KMS-11 (cell line): ENCODE results near the gene NPL.

Experiments
- H2AFZ ChIP-seq: fragments of 200-600 bp; sonication (generic); 2 replicates; pipeline ENCODE4 v1.6.1; 2016; ENCODE audit warnings: antibody characterized with exemption, mixed run types, low read depth
- H3K27ac ChIP-seq: fragments of 200-600 bp; sonication (generic); 2 replicates; pipeline ENCODE4 v1.6.1; 2016; ENCODE audit warnings: mild to moderate bottlenecking, mixed run types
- H3K27me3 ChIP-seq: fragments of 200-600 bp; sonication (generic); 2 replicates; pipeline ENCODE4 v1.6.1; 2017; ENCODE audit warnings: mild to moderate bottlenecking, low read depth, mixed run types, moderate library complexity; ENCODE audit not compliant: insufficient read depth
- H3K36me3 ChIP-seq: fragments of 200-600 bp; sonication (generic); 2 replicates; pipeline ENCODE4 v1.6.1; 2017; ENCODE audit warnings: mild to moderate bottlenecking, mixed run types; ENCODE audit not compliant: insufficient read depth
- H3K4me1 ChIP-seq: fragments of 200-600 bp; sonication (generic); 2 replicates; pipeline ENCODE4 v1.6.1; 2016; ENCODE audit warnings: mild to moderate bottlenecking, low read depth, mixed run types; ENCODE audit not compliant: poor library complexity, severe bottlenecking
- H3K4me2 ChIP-seq: fragments of 200-600 bp; sonication (generic); 2 replicates; pipeline ENCODE4 v1.7.0; 2016; ENCODE audit warnings: mild to moderate bottlenecking, mixed run types
- H3K4me3 ChIP-seq: fragments of 200-600 bp; sonication (generic); IDR thresholded peaks from 2 replicates; pipeline ENCODE4 v1.6.1; 2017; ENCODE audit warnings: low read depth, low read length, mixed read lengths; ENCODE audit not compliant: insufficient read depth
- H3K79me2 ChIP-seq: fragments of 200-600 bp; sonication (generic); 2 replicates; pipeline ENCODE4 v1.6.1; 2016; ENCODE audit warnings: low read depth, mixed run types; ENCODE audit not compliant: insufficient read depth
- H3K9ac ChIP-seq: fragments of 200-600 bp; sonication (generic); 2 replicates; pipeline ENCODE4 v1.6.1; 2016; ENCODE audit warnings: mild to moderate bottlenecking, mixed run types
- H4K20me1 ChIP-seq: fragments of 200-600 bp; sonication (generic); 2 replicates; pipeline ENCODE4 v1.6.1; 2016; ENCODE audit warnings: mild to moderate bottlenecking, mixed run types; ENCODE audit not compliant: insufficient read depth
- TF ChIP-seq, protein P1 (sequence below): fragments of 200-600 bp; sonication (generic); conservative IDR thresholded peaks from 2 replicates; pipeline ENCODE4 v1.6.1; 2017; ENCODE audit warnings: low read depth, mild to moderate bottlenecking, antibody characterized with exemption, low read length, moderate library complexity, mixed read lengths

NPL gene

DNA sequence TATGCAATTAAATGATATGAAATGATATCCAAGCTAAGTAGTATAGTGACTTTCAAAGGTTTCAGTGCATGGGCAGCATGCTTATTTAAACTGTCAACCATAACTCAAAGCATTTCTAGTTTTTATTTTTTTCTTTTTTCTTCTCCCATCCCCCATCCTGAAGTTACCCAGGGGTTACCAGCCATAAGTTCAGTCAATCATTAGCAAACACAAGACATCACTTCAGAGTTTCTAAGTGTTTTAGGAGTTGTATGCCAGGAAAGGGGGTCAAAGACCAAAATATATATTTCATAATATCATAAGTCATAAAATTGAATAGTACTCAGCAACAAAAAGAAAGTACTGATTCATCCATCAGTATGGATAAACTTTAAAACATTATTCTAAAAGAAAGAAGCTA, 78.3 kb downstream of the NPL start:
- Histone ChIP-seq H3K27ac (no peak overlapping the region), H3K9ac (no peak overlapping the region), H3K27me3 (no peaks in the 10 kb centered on the region), H3K4me1 (no peaks in the 10 kb centered on the region), H3K36me3 (peaks cover 31% of the 10 kb centered on the region; the same call in 1 of the 2 replicates), H2AFZ (no peak overlapping the region), H3K4me3 (no peak overlapping the region), H3K4me2 (no peak overlapping the region), H4K20me1 (no peaks in the 10 kb centered on the region; the same call in 1 of the 2 replicates), H3K79me2 (peaks cover under 1% of the 10 kb centered on the region; the same call in 1 of the 2 replicates)
- TF ChIP-seq, protein P1, sequence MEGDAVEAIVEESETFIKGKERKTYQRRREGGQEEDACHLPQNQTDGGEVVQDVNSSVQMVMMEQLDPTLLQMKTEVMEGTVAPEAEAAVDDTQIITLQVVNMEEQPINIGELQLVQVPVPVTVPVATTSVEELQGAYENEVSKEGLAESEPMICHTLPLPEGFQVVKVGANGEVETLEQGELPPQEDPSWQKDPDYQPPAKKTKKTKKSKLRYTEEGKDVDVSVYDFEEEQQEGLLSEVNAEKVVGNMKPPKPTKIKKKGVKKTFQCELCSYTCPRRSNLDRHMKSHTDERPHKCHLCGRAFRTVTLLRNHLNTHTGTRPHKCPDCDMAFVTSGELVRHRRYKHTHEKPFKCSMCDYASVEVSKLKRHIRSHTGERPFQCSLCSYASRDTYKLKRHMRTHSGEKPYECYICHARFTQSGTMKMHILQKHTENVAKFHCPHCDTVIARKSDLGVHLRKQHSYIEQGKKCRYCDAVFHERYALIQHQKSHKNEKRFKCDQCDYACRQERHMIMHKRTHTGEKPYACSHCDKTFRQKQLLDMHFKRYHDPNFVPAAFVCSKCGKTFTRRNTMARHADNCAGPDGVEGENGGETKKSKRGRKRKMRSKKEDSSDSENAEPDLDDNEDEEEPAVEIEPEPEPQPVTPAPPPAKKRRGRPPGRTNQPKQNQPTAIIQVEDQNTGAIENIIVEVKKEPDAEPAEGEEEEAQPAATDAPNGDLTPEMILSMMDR, result no peak

- H3K4me2 ChIP-seq, result no peak overlapping the region
- peak overlapping the region; percentile 6; the same call in 1 of the 2 replicates for H3K27ac ChIP-seq
- H3K36me3 ChIP-seq, result peaks cover 23% of the 10 kb centered on the region; the same call in 1 of the 2 replicates
These were observed 79.7 kb downstream of the NPL start for GRCh38 chr1:182869241-182869666.

DNA sequence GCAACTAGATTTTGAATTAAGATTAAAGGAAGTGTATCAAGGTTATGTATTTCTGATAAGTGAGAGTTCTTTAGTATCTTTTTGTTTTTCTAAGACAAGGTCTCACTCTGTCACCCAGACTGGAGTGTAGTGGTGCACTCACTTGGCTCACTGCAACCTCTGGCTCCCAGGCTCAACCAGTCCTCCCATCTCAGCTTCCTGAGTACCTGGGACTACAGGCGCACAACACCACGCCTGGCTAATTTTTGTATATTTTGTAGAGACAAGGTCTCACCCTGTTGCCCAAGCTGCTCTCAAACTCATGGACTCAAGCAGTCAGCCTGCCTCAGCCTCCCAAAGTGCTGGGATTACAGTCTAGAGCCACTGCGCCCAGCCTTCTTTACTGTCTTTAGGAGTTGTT, 83.3 kb downstream of the NPL start:
- Histone ChIP-seq H3K27ac (no peak overlapping the region), H3K27me3 (no peaks in the 10 kb centered on the region), H3K79me2 (no peaks in the 10 kb centered on the region; the same call in 1 of the 2 replicates), H4K20me1 (no peaks in the 10 kb centered on the region), H3K36me3 (peaks cover 29% of the 10 kb centered on the region; the same call in 1 of the 2 replicates), H3K4me2 (no peak overlapping the region), H2AFZ (no peak overlapping the region), H3K4me1 (no peaks in the 10 kb centered on the region), H3K9ac (no peak overlapping the region), H3K4me3 (no peak overlapping the region)
- TF ChIP-seq, protein P1, result no peak

More at GRCh38 chr1:182869241-182869666, 79.7 kb downstream of the NPL start:
- Histone ChIP-seq H3K27me3 (no peaks in the 10 kb centered on the region), H4K20me1 (no peaks in the 10 kb centered on the region; the same call in 1 of the 2 replicates), H3K4me1 (no peaks in the 10 kb centered on the region), H2AFZ (no peak overlapping the region), H3K4me3 (no peak overlapping the region), H3K9ac (no peak overlapping the region), H3K79me2 (no peaks in the 10 kb centered on the region; the same call in 1 of the 2 replicates)
- TF ChIP-seq, protein P1, result no peak

GRCh38 chr1:182875889-182876288, 86.3 kb downstream of the NPL start:
- no peak overlapping the region for H2AFZ ChIP-seq
- H3K9ac ChIP-seq, result no peak overlapping the region
- TF ChIP-seq, protein P1, result no peak
- no peak overlapping the region for H3K4me3 ChIP-seq
- no peaks in the 10 kb centered on the region for H3K4me1 ChIP-seq
- no peaks in the 10 kb centered on the region for H4K20me1 ChIP-seq
- no peak overlapping the region for H3K4me2 ChIP-seq
- no peak overlapping the region for H3K27ac ChIP-seq
- peaks cover 50% of the 10 kb centered on the region; the same call in 1 of the 2 replicates for H3K36me3 ChIP-seq
- H3K79me2 ChIP-seq, result peaks cover 7% of the 10 kb centered on the region; the same call in 1 of the 2 replicates
- no peaks in the 10 kb centered on the region for H3K27me3 ChIP-seq
